Measurements from ENCODE around the gene OR2M3.

DNA sequence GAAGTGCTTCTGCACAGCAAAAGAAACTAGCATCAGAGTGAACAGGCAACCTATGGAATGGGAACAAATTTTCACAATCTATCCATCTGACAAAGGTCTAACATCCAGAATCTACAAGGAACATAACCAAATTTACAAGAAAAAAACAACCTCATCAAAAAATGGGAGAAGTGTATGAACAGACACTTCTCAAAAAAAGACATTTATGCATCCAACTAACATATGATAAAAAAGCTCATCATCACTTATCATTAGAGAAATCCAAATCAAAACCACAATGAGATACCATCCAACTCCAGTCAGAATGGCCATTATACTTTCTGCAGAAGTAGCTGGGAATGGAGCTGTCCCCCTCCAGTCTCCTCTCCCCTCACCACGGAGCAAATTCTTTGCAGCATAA, 2.9 kb upstream of the OR2M3 start:
- TF ChIP-seq, protein P1, sequence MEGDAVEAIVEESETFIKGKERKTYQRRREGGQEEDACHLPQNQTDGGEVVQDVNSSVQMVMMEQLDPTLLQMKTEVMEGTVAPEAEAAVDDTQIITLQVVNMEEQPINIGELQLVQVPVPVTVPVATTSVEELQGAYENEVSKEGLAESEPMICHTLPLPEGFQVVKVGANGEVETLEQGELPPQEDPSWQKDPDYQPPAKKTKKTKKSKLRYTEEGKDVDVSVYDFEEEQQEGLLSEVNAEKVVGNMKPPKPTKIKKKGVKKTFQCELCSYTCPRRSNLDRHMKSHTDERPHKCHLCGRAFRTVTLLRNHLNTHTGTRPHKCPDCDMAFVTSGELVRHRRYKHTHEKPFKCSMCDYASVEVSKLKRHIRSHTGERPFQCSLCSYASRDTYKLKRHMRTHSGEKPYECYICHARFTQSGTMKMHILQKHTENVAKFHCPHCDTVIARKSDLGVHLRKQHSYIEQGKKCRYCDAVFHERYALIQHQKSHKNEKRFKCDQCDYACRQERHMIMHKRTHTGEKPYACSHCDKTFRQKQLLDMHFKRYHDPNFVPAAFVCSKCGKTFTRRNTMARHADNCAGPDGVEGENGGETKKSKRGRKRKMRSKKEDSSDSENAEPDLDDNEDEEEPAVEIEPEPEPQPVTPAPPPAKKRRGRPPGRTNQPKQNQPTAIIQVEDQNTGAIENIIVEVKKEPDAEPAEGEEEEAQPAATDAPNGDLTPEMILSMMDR (IDR thresholded peaks at IDR 0.05) = no peak
- no peak for TF ChIP-seq POLR2A (IDR thresholded peaks at IDR 0.05)
- no peak for TF ChIP-seq EP300 (IDR thresholded peaks at IDR 0.05)

Data from tibial nerve (tissue), 4 donors.